Raji (cell line): Measurements from ENCODE around the gene COL23A1.
A peak's percentile ranks its signal among the peaks of the same experiment; 100 is the strongest.

ENCODE experiments used
- POLR2A ChIP-seq: IDR thresholded peaks from 2 replicates; pipeline ENCODE4 v1.6.1; 2011; ENCODE audit warnings: low read depth, low read length, control low read depth; ENCODE audit not compliant: insufficient read depth

The COL23A1 gene

GRCh38 chr5:178212241-178213002, 377.8 kb downstream of the COL23A1 start:
- TF ChIP-seq POLR2A = no peak

- no peak for TF ChIP-seq POLR2A
Observed at GRCh38 chr5:178211095-178212048, 378.8 kb downstream of the COL23A1 start.

GRCh38 chr5:178210686-178211085, 379.5 kb downstream of the COL23A1 start:
- no peak for TF ChIP-seq POLR2A

- no peak for TF ChIP-seq POLR2A
Observed at GRCh38 chr5:178210073-178210535, 380.1 kb downstream of the COL23A1 start.

GRCh38 chr5:178209334-178210072, 380.7 kb downstream of the COL23A1 start:
- TF ChIP-seq POLR2A = no peak

- TF ChIP-seq POLR2A = no peak
Observed at GRCh38 chr5:178208540-178209227, 381.5 kb downstream of the COL23A1 start.

- no peak for TF ChIP-seq POLR2A
Observed at GRCh38 chr5:178207917-178208280, 382.3 kb downstream of the COL23A1 start.

- no peak for TF ChIP-seq POLR2A
Observed at GRCh38 chr5:178207183-178207916, 382.8 kb downstream of the COL23A1 start.

- TF ChIP-seq POLR2A = no peak
Observed at GRCh38 chr5:178206166-178207101, 383.8 kb downstream of the COL23A1 start.

GRCh38 chr5:178205749-178206047, 384.5 kb downstream of the COL23A1 start:
- TF ChIP-seq POLR2A = no peak

GRCh38 chr5:178204935-178205748, 385.1 kb downstream of the COL23A1 start:
- TF ChIP-seq POLR2A = no peak

- peak; percentile 100 for TF ChIP-seq POLR2A
Observed at GRCh38 chr5:178204182-178204934, 385.8 kb downstream of the COL23A1 start, which contains the start of gene HNRNPAB. HNRNPAB (plus strand) TSS chr5:178204533; CDS start chr5:178204838, 305 bp downstream.
